Liver (tissue), 9 donors: Measurements from ENCODE around the gene ST8SIA6. TPM values are rescaled to one million over a fixed set of nuclear protein-coding genes. Genes with fewer than 3 reads are reported as not detected.
"Not testable (repeated sequence)": the region's sequence is repeated elsewhere in the genome, so short reads cannot be mapped to it uniquely, and the experiment has no call there.

Source experiments
- DNase-seq: peaks from one replicate; pipeline ENCODE4 v3.0.0-alpha.2; 2017; ENCODE audit warnings: low spot score
- H3K27ac ChIP-seq, 2 donors: one replicate each; pipeline ENCODE4 v1.7.0; 2013; ENCODE audit warnings: inconsistent platforms in 2 of 2, low read length in 2 of 2, control low read depth in 1 of 2, low read depth in 1 of 2, mild to moderate bottlenecking in 1 of 2
- H3K27me3 ChIP-seq, 4 donors: one replicate each; pipeline versions ENCODE4 v1.6.1 to v1.7.0; 2013; ENCODE audit warnings: low read length in 3 of 4, inconsistent platforms in 1 of 4, mild to moderate bottlenecking in 1 of 4, moderate library complexity in 1 of 4; ENCODE audit not compliant: control insufficient read depth in 4 of 4, insufficient read depth in 4 of 4
- H3K36me3 ChIP-seq, 4 donors: one replicate each; pipeline versions ENCODE4 v1.6.1 to v1.7.0; 2013; ENCODE audit warnings: low read length in 3 of 4, mild to moderate bottlenecking in 3 of 4, low read depth in 1 of 4, moderate library complexity in 1 of 4; ENCODE audit not compliant: control insufficient read depth in 4 of 4, insufficient read depth in 3 of 4
- H3K4me1 ChIP-seq, 4 donors: one replicate each; pipeline versions ENCODE4 v1.6.1 to v1.7.0; 2013; ENCODE audit warnings: low read length in 3 of 4, mild to moderate bottlenecking in 3 of 4, moderate library complexity in 1 of 4; ENCODE audit not compliant: control insufficient read depth in 4 of 4, insufficient read depth in 4 of 4
- H3K4me3 ChIP-seq, 3 donors: one replicate each; pipeline versions ENCODE4 v1.6.1 to v1.7.0; 2013; ENCODE audit warnings: low read length in 3 of 3, control low read depth in 1 of 3, low read depth in 1 of 3, mild to moderate bottlenecking in 1 of 3
- H3K9ac ChIP-seq, 2 donors: one replicate each; pipeline ENCODE4 v1.7.0; 2013; ENCODE audit warnings: low read length in 2 of 2, mild to moderate bottlenecking in 2 of 2, moderate library complexity in 2 of 2, control low read depth in 1 of 2, low read depth in 1 of 2
- H3K9me3 ChIP-seq, 4 donors: one replicate each; pipeline versions ENCODE4 v1.6.1 to v1.7.0; 2013; ENCODE audit warnings: low read length in 3 of 4; ENCODE audit not compliant: control insufficient read depth in 4 of 4
- EGR1 ChIP-seq, 2 donors: IDR thresholded peaks; 2 replicates each; pipeline ENCODE4 v1.6.1; 2016 to 2018; ENCODE audit warnings: antibody characterized with exemption in 2 of 2, low read depth in 2 of 2
- FOXA1 ChIP-seq: IDR thresholded peaks from 2 replicates; pipeline ENCODE4 v1.6.1; 2016; ENCODE audit warnings: antibody characterized with exemption
- FOXA2 ChIP-seq: IDR thresholded peaks from 2 replicates; pipeline ENCODE4 v1.6.1; 2016; ENCODE audit warnings: antibody characterized with exemption
- GABPA ChIP-seq, 2 donors: IDR thresholded peaks in 1 of 2; conservative IDR thresholded peaks in 1 of 2; 2 replicates each; pipeline ENCODE4 v1.6.1; 2016; ENCODE audit warnings: antibody characterized with exemption in 2 of 2, mild to moderate bottlenecking in 1 of 2, moderate library complexity in 1 of 2
- HNF4A ChIP-seq, 2 donors: conservative IDR thresholded peaks; 2 replicates each; pipeline ENCODE4 v1.6.1; 2016; ENCODE audit warnings: antibody characterized with exemption in 2 of 2, mild to moderate bottlenecking in 2 of 2
- HNF4G ChIP-seq: IDR thresholded peaks from 2 replicates; pipeline ENCODE4 v1.6.1; 2016; ENCODE audit warnings: antibody characterized with exemption
- JUND ChIP-seq, 2 donors: IDR thresholded peaks; 2 replicates each; pipeline ENCODE4 v1.6.1; 2016; ENCODE audit warnings: antibody characterized with exemption in 2 of 2
- NR2F2 ChIP-seq: IDR thresholded peaks from 2 replicates; pipeline ENCODE4 v1.6.1; 2016; ENCODE audit warnings: antibody characterized with exemption
- RAD21 ChIP-seq, 2 donors: IDR thresholded peaks; 2 replicates each; pipeline ENCODE4 v1.6.1; 2016; ENCODE audit warnings: antibody characterized with exemption in 2 of 2, mild to moderate bottlenecking in 2 of 2
- RXRA ChIP-seq, 2 donors: IDR thresholded peaks; 2 replicates each; pipeline ENCODE4 v1.6.1; 2017 to 2018; ENCODE audit warnings: antibody characterized with exemption in 2 of 2, mild to moderate bottlenecking in 1 of 2
- SP1 ChIP-seq: IDR thresholded peaks from 2 replicates; pipeline ENCODE4 v1.6.1; 2018; ENCODE audit warnings: antibody characterized with exemption, mild to moderate bottlenecking
- TAF1 ChIP-seq: conservative IDR thresholded peaks from 2 replicates; pipeline ENCODE4 v1.6.1; 2016; ENCODE audit warnings: antibody characterized with exemption, mild to moderate bottlenecking
- YY1 ChIP-seq: IDR thresholded peaks from 2 replicates; pipeline ENCODE4 v1.6.1; 2016; ENCODE audit warnings: antibody characterized with exemption, mild to moderate bottlenecking
- WGBS: extraction: QIAGEN DNeasy Blood & Tissue Kit; methylation state at CpG from one replicate; pipeline ENCODE4 v1.1.7; 2013; 5-methylcytosine and 5-hydroxymethylcytosine counted together
- polyA plus RNA-seq, 2 donors: library from polyadenylated mRNA; stranded (reverse) in 1 of 2; unstranded in 1 of 2; fragments of 200-250 nt in 1 of 2; fragments of >200 nt in 1 of 2; fragmentation: Nextera tagmentation in 1 of 2; extraction: Ambion mirVana in 1 of 2; gene quantifications; one replicate each; pipeline versions ENCODE4 v1.2.1 to v1.2.3, GENCODE V29; 2013 to 2015
- total RNA-seq, 2 donors: library from RNA; depleted of rRNA; stranded (reverse); fragments of >200 nt; gene quantifications; one replicate each; pipeline ENCODE4 v1.2.3, GENCODE V29; 2014
- TF ChIP-seq, protein P1 (sequence below): IDR thresholded peaks from 2 replicates; pipeline ENCODE4 v1.6.1; 2016; ENCODE audit warnings: antibody characterized with exemption
- TF ChIP-seq, protein P2 (sequence below): fragments of 150-350 bp; IDR thresholded peaks from 2 replicates; pipeline ENCODE4 v1.5.1; 2017; ENCODE audit warnings: improper control_type of control experiment, low read depth, low read length; ENCODE audit not compliant: missing input control
- TF ChIP-seq, protein P3 (sequence below): IDR thresholded peaks from 2 replicates; pipeline ENCODE4 v1.6.1; 2016; ENCODE audit warnings: antibody characterized with exemption, mild to moderate bottlenecking
- TF ChIP-seq, protein P4 (sequence below): IDR thresholded peaks from 2 replicates; pipeline ENCODE4 v1.6.1; 2016; ENCODE audit warnings: antibody characterized with exemption
- TF ChIP-seq, protein P5 (sequence below): IDR thresholded peaks from 2 replicates; pipeline ENCODE4 v1.6.1; 2016; ENCODE audit warnings: antibody characterized with exemption
- donor health status: healthy.
- donor health status: healthy.
- donor health status: healthy.
- donor health status: healthy.
- donor health status: healthy.

ST8SIA6 gene
- total and polyA plus RNA-seq, 4 donors: 0.53 to 5.8 (median 1.0) TPM

DNA sequence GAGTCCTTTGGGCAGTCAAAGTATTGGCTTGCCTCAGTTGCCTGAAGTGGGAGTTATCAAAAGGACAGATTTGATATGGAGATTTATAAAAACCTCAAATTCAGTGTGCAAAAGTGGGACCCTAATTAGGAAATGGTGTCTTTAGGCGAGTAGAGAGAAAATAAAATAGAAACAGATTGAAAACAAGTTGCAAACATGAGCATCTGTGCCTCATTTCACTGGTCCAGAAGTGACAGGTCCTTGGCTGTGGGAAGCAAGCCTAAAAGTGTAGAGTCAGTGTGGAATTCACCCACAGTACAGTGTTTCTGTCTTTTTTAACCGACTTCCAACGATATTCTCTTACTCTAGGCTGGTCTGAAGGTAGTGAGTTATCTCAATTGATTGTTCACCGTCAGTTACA lies 51.2 kb downstream of the ST8SIA6 start:
- H3K4me3 ChIP-seq: no peak overlapping the region
- H3K27ac ChIP-seq: no peak overlapping the region
- H3K4me1 ChIP-seq: no peaks in the 10 kb centered on the region
- H3K9me3 ChIP-seq: no peaks in the 10 kb centered on the region
- H3K9ac ChIP-seq: no peak overlapping the region
- no peaks in the 10 kb centered on the region for H3K36me3 ChIP-seq
- H3K27me3 ChIP-seq: peaks cover 0 to 2% (median 0%) of the 10 kb centered on the region in 4 donors
- 83% methylated on average over 4 of the region's 4 CpGs for WGBS
- DNase-seq: no peak
- TF ChIP-seq, protein P1, sequence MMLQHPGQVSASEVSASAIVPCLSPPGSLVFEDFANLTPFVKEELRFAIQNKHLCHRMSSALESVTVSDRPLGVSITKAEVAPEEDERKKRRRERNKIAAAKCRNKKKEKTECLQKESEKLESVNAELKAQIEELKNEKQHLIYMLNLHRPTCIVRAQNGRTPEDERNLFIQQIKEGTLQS: no peak
- TF ChIP-seq RAD21 (IDR thresholded peaks at IDR 0.05) (no peak), HNF4G (no peak), SP1 (no peak), TAF1 (no peak), JUND (IDR thresholded peaks at IDR 0.05) (no peak), RXRA (IDR thresholded peaks at IDR 0.05) (no peak), FOXA1 (no peak), GABPA (IDR thresholded peaks at IDR 0.05 in 1 of 2, conservative IDR thresholded peaks at IDR 0.05 in 1 of 2) (no peak), FOXA2 (no peak), HNF4A (conservative IDR thresholded peaks at IDR 0.05) (no peak), NR2F2 (no peak), YY1 (no peak), EGR1 (IDR thresholded peaks at IDR 0.05; ENCODE audit: low read depth in 2 of 2) (no peak)
- TF ChIP-seq, protein P2, sequence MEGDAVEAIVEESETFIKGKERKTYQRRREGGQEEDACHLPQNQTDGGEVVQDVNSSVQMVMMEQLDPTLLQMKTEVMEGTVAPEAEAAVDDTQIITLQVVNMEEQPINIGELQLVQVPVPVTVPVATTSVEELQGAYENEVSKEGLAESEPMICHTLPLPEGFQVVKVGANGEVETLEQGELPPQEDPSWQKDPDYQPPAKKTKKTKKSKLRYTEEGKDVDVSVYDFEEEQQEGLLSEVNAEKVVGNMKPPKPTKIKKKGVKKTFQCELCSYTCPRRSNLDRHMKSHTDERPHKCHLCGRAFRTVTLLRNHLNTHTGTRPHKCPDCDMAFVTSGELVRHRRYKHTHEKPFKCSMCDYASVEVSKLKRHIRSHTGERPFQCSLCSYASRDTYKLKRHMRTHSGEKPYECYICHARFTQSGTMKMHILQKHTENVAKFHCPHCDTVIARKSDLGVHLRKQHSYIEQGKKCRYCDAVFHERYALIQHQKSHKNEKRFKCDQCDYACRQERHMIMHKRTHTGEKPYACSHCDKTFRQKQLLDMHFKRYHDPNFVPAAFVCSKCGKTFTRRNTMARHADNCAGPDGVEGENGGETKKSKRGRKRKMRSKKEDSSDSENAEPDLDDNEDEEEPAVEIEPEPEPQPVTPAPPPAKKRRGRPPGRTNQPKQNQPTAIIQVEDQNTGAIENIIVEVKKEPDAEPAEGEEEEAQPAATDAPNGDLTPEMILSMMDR: no peak
- TF ChIP-seq, protein P3, sequence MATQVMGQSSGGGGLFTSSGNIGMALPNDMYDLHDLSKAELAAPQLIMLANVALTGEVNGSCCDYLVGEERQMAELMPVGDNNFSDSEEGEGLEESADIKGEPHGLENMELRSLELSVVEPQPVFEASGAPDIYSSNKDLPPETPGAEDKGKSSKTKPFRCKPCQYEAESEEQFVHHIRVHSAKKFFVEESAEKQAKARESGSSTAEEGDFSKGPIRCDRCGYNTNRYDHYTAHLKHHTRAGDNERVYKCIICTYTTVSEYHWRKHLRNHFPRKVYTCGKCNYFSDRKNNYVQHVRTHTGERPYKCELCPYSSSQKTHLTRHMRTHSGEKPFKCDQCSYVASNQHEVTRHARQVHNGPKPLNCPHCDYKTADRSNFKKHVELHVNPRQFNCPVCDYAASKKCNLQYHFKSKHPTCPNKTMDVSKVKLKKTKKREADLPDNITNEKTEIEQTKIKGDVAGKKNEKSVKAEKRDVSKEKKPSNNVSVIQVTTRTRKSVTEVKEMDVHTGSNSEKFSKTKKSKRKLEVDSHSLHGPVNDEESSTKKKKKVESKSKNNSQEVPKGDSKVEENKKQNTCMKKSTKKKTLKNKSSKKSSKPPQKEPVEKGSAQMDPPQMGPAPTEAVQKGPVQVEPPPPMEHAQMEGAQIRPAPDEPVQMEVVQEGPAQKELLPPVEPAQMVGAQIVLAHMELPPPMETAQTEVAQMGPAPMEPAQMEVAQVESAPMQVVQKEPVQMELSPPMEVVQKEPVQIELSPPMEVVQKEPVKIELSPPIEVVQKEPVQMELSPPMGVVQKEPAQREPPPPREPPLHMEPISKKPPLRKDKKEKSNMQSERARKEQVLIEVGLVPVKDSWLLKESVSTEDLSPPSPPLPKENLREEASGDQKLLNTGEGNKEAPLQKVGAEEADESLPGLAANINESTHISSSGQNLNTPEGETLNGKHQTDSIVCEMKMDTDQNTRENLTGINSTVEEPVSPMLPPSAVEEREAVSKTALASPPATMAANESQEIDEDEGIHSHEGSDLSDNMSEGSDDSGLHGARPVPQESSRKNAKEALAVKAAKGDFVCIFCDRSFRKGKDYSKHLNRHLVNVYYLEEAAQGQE: no peak
- TF ChIP-seq, protein P4, sequence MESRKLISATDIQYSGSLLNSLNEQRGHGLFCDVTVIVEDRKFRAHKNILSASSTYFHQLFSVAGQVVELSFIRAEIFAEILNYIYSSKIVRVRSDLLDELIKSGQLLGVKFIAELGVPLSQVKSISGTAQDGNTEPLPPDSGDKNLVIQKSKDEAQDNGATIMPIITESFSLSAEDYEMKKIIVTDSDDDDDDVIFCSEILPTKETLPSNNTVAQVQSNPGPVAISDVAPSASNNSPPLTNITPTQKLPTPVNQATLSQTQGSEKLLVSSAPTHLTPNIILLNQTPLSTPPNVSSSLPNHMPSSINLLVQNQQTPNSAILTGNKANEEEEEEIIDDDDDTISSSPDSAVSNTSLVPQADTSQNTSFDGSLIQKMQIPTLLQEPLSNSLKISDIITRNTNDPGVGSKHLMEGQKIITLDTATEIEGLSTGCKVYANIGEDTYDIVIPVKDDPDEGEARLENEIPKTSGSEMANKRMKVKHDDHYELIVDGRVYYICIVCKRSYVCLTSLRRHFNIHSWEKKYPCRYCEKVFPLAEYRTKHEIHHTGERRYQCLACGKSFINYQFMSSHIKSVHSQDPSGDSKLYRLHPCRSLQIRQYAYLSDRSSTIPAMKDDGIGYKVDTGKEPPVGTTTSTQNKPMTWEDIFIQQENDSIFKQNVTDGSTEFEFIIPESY: no peak
- TF ChIP-seq, protein P5, sequence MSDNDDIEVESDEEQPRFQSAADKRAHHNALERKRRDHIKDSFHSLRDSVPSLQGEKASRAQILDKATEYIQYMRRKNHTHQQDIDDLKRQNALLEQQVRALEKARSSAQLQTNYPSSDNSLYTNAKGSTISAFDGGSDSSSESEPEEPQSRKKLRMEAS: no peak

DNA sequence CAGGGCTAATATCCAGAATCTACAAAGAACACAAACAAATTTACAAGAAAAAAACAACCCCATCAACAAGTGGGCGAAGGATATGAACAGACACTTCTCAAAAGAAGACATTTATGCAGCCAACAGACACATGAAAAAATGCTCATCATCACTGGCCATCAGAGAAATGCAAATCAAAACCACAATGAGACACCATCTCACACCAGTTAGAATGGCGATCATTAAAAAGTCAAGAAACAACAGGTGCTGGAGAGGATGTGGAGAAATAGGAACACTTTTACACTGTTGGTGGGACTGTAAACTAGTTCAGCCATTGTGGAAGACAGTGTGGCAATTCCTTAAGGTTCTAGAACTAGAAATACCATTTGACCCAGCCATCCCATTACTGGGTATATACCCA lies 52.4 kb downstream of the ST8SIA6 start:
- not testable (repeated sequence) for H3K9me3 ChIP-seq, H3K27me3 ChIP-seq, H3K36me3 ChIP-seq, H3K9ac ChIP-seq, DNase-seq, H3K4me3 ChIP-seq, H3K4me1 ChIP-seq, H3K27ac ChIP-seq
- 82% methylated on average over 1 of the region's 2 CpGs for WGBS
